Brain pericyte (primary cell): Measurements from ENCODE around the gene RPS6KA5.
"Not testable (repeated sequence)": the region's sequence is repeated elsewhere in the genome, so short reads cannot be mapped to it uniquely, and the experiment has no call there.

Experiments
- DNase-seq: peaks from one replicate; pipeline ENCODE4 v3.0.0-alpha.2; 2012; ENCODE audit warnings: low read depth, low spot score

The RPS6KA5 gene

DNA sequence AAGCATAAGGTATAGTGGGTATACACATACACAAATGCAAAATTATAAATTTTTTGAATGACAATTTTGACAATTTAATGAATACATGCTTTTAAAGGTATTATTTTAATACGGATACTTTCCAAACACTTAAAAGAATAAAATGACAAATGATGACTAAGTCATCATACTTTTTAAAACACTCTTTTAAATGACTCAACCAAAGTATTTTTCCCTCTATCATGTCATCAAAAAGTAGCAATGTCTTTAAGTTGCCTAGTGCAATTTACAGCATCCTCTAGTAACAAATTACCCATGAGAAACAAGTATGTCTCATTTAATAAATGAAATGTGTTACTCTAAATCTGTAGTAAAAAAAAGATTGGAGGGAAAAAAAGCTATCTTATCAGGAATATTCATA lies 73.3 kb downstream of the RPS6KA5 start:
- DNase-seq: no peak

DNA sequence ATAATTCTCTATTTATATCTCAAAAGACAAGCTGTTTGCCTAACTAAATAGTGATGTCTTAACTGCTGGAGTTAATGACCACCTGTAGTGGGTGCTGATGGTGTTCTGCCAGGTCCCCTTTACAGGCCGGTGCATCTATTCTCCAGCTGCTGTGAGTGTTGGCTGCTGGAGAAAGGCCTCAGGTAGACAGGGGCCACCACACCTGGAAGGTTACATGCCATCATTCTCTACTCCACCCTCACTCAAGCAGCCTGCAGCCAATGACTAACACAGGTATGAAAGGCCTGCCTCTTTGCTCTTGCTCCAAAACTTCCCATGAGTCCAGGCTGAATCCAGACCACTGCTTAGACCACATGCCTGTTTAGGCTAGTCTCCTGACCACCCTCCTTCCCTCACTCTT lies 73.9 kb downstream of the RPS6KA5 start:
- DNase-seq: no peak

DNA sequence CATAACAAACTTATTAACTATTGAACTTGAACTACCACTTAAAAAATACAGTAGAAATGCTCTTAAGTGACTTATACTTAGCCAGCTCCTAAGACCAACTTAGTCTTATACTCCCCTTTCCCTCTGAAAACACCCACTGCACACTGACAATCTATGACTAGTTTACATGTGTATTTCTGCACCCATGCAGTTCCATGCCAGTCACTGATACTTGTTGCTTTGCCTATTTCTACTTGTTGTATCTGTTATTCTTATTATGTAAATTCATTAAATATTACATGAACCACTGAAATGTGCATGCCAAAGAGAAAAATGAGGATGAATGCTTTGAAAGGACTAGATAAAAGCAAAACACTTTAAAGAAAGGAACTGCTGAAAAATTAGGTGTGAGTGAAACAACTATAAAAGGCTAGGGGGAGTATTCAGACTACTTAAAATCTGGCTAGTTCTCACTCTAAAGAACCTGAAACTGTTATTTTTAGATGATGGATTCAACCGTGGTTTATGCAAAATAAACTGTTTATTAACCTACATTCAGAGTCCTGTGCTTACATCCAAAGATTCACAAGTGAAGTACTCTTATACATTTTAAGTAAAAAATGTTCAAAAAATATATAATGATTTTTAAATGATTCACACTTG lies 74.7 kb downstream of the RPS6KA5 start:
- DNase-seq: no peak

DNA sequence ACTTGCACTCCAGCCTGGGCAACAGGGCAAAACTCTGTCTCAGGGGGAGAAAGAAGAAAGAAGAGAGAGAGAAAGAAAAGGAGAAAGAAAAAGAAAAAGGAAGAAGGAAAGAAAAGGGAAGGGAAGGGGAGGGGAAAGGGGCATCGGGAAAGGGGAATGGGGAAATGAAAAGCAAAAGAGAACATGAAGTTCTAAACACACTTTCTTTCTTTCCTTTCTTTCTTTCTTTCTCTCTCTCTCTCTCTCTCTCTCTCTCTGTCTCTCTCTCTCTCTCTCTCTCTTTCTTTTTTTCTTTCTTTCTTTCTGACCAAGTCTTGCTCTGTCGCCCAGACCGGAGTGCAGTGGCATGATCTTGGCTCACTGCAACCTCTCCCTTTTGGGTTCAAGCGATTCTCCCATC lies 76.9 kb downstream of the RPS6KA5 start:
- no peak for DNase-seq

- DNase-seq: no peak
Observed at GRCh38 chr14:90981636-90982035, 78.8 kb downstream of the RPS6KA5 start.

- not testable (repeated sequence) for DNase-seq
Observed at GRCh38 chr14:90980636-90981035, 79.8 kb downstream of the RPS6KA5 start.

DNA sequence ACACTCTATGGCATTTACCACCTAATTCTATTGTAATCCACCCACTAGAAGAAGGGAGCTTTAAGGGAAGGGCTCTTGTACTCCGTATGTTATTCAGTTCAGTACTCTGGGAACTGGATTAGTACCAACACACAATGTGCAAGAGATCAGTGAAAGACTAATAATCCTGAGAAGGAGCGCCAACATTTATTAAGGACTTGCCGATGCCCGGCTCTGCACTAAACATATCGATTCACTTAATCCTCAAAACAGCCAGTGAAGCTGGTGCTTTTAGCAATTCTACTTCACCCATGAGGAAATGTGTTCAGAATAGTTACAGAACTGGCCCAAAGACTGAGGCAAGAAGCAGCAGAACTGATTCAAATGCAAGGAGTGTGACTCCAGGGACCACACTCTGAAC lies 80.9 kb downstream of the RPS6KA5 start:
- no peak for DNase-seq

- no peak for DNase-seq
Observed at GRCh38 chr14:90976101-90976500, 84.3 kb downstream of the RPS6KA5 start.

- no peak for DNase-seq
Observed at GRCh38 chr14:90971687-90972086, 88.8 kb downstream of the RPS6KA5 start.

GRCh38 chr14:90970167-90970600 lies 90.3 kb downstream of the RPS6KA5 start:
- no peak for DNase-seq

DNA sequence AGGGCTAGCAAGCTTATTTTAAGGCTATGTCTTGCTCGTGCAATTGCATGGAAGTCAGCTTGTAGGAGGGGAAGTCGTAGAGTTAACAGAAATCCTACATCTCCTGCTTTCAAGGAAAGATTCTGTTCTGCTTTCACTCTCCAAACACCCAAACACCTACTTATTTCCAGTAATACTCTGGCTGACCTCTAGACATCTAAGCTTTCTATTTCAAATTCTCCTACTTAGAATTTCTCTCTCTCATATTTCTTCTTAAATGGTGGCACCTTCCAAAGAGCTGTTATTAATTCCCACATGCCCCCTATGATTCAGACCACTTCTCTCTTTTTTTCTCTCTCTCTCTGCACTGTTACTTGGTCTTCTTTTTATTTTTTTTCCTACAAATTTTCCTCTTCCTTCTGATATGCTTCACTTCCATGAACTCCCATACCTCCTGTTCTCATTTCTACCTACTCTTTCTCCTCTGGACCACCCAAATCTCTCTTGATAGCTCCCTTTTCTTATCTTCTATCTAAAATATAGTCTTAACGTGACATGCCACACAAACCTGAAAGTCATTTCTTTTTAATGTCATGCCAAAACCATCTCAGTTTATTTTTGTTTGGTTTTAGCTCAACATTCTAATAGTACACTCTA lies 90.8 kb downstream of the RPS6KA5 start:
- no peak for DNase-seq

DNA sequence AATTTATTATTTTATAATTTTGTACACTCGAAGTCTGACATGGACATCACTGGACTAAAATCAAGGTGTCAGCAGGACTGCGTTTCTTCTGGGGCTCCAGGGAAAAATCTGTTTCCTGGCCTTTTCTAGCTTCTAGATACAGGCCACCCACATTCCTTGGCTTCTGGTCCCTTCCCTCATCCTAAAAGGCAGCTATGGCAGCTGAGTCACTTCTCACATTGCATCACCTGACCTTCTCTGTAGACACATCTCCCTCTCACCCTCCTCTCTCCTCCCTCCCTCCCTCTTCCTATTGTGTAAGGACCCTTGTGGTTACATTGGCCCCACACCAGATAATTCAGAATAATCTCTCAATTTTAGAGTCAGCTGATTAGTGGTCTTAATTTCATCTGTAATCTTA lies 92.4 kb downstream of the RPS6KA5 start:
- DNase-seq: no peak

GRCh38 chr14:90966493-90966892 lies 93.9 kb downstream of the RPS6KA5 start:
- no peak for DNase-seq

DNA sequence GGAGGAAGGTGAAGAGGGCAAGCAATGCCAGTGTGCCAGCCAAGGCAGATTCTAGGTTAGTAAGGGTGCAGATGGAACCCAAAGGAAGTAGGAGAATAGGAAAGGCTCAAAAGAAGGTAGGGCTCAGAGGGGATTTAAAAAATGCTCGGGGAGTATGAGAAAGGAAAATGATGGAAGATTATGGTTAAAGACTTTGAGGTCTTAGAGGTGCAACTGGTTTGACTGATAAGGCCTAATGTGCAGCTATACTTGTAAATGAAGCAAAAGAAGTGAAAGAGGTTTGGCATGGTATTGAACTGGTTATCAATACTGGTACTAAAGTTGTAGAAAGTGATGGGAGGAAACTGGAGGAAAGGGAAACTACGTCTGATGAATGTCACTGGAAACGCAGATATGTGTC lies 94.7 kb downstream of the RPS6KA5 start:
- no peak for DNase-seq

GRCh38 chr14:90963343-90963742 lies 97.1 kb downstream of the RPS6KA5 start:
- DNase-seq: no peak

- DNase-seq: no peak
Observed at GRCh38 chr14:90962505-90963109, 97.8 kb downstream of the RPS6KA5 start.

GRCh38 chr14:90960818-90961217 lies 99.6 kb downstream of the RPS6KA5 start:
- no peak for DNase-seq

DNA sequence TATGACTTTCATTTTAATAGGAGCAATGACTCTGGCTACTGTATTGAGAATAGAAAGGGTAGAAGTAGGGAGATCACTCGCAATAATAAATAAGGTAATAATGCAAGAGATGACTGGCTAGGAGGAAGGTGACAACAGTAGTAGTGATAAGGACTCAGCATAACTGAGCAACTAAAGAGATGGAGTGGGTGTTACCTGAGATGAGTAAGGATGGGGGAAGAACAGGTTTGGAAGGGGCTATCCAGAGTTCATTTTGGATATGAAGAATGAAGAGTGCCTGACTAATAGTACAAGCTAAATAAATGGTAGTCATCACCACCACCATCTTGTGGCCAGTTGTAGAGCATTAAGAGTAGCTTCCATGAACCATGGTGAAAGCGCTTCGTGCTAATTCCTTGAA lies 101.1 kb downstream of the RPS6KA5 start:
- DNase-seq: no peak

DNA sequence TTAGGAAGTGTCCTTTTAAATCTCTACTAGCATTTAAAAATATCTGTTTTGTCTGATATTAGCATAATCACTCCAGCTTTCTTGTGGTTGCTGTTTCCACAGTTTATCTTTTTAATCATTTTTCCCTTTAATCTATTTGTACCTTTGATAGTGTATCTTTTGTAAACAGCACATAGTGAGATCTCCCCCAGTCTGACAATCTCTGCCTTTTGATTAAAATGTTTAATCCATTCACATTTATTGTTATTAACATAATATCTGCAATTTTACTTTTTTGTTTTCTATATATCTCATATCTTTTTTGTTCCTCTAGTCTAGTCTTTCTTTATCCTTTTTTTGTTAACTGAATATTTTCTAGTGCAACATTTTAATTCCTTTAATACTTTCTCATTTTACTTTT lies 104.2 kb downstream of the RPS6KA5 start:
- DNase-seq: no peak

GRCh38 chr14:90953643-90954042 lies 106.8 kb downstream of the RPS6KA5 start:
- DNase-seq: not testable (repeated sequence)

DNA sequence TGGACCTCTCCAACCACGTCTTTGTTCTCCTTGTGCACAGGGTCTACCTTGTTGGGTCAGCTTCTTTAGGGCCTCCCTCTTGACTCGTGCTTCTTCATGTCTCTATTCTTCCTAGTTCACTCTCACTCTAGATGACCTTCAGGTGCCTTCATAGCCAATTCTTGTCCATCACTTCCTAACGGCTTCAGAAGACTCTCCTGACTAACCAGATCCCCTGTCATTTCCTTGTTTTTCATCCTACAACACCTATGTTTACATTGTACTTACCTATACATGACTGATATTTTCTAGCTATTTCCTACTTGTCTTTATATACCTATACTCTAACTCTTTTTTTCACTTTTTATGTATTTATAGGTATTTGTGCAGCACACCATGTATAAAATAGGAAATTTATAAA lies 117.1 kb downstream of the RPS6KA5 start:
- DNase-seq: no peak

- no peak for DNase-seq
Observed at GRCh38 chr14:90942511-90942910, 117.9 kb downstream of the RPS6KA5 start.

GRCh38 chr14:90941706-90942105 lies 118.7 kb downstream of the RPS6KA5 start:
- no peak for DNase-seq
